Measurements from ENCODE around the gene CHIC2.
"Not testable (repeated sequence)": the region's sequence is repeated elsewhere in the genome, so short reads cannot be mapped to it uniquely, and the experiment has no call there.

The CHIC2 gene

DNA sequence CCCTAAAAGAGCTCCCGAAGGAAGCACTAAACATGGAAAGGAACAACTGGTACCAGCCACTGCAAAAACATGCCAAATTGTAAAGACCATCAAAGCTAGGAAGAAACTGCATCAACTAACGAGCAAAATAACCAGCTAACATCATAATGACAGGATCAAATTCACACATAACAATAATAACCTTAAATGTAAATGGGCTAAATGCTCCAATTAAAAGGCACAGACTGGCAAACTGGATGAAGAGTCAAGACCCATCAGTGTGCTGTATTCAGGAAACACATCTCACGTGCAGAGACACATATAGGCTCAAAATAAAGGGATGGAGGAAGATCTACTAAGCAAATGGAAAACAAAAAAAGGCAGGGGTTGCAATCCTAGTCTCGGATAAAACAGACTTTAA, 20.8 kb downstream of the CHIC2 start:
- H3K27me3 ChIP-seq (ENCODE audit: control insufficient read depth in 3 of 3, insufficient read depth in 3 of 3, low read depth in 1 of 3, low read length in 3 of 3); H2BK15ac ChIP-seq (ENCODE audit: low read length); H3K4me2 ChIP-seq (ENCODE audit: insufficient read depth, low read length, poor library complexity, severe bottlenecking); H4K8ac ChIP-seq (ENCODE audit: low read depth, low read length); H3K4me1 ChIP-seq (ENCODE audit: control insufficient read depth in 2 of 2, insufficient read depth in 1 of 2, low read depth in 1 of 2, low read length in 2 of 2); H3K27ac ChIP-seq (replicated peaks; ENCODE audit: low read length); H3K18ac ChIP-seq (ENCODE audit: low read length); H3K4me3 ChIP-seq (ENCODE audit: low read length in 2 of 2); H3K23ac ChIP-seq (ENCODE audit: low read depth, low read length, poor library complexity); H2BK5ac ChIP-seq (ENCODE audit: low read length); H3K36me3 ChIP-seq (replicated peaks in 1 of 2; ENCODE audit: control insufficient read depth in 2 of 2, insufficient read depth in 2 of 2, low read length in 2 of 2); H2BK12ac ChIP-seq (ENCODE audit: low read length); H2AFZ ChIP-seq (ENCODE audit: low read length); H2AK5ac ChIP-seq (ENCODE audit: low read depth, low read length); DNase-seq (ENCODE audit: low spot score); H3K14ac ChIP-seq (ENCODE audit: low read length); H3K4ac ChIP-seq (ENCODE audit: low read length); H3K9ac ChIP-seq (ENCODE audit: low read depth, low read length, poor library complexity); H2BK120ac ChIP-seq (ENCODE audit: low read depth, low read length); H4K91ac ChIP-seq (ENCODE audit: low read depth, low read length, poor library complexity); H3K79me1 ChIP-seq (ENCODE audit: low read depth, low read length); H3K9me3 ChIP-seq (replicated peaks in 1 of 2; ENCODE audit: control insufficient read depth in 2 of 2, insufficient read depth in 1 of 2, low read depth in 1 of 2, low read length in 2 of 2): not testable (repeated sequence)
- no CpG with 5 or more reads among the region's 4 CpGs for WGBS, 2 donors (ENCODE audit: extremely low coverage in 2 of 2, insufficient read length in 2 of 2, insufficient replicate concordance in 1 of 2)

DNA sequence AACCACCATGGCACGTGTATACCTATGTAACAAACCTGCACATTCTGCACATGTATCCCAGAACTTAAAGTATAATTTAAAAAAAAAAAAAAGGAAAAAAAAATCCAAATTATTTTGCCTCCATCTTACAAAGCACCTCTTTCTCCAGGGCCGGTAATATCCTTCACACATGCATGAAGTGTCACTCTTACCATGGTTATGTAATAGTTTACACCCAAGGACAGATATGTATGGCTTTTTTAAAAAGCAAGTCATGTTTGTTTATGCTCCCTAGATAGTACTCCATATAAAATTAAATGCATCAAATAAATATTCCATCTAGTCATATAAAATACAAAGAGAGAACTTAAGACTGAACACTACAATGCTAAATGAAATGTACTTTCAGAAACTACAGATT, 22.5 kb downstream of the CHIC2 start:
- Histone ChIP-seq H3K4ac (ENCODE audit: low read length) (no peak overlapping the region), H3K4me2 (ENCODE audit: insufficient read depth, low read length, poor library complexity, severe bottlenecking) (no peak overlapping the region), H3K9me3 (replicated peaks in 1 of 2; ENCODE audit: control insufficient read depth in 2 of 2, insufficient read depth in 1 of 2, low read depth in 1 of 2, low read length in 2 of 2) (no peaks in the 10 kb centered on the region), H2AFZ (ENCODE audit: low read length) (no peak overlapping the region), H3K36me3 (replicated peaks in 1 of 2; ENCODE audit: control insufficient read depth in 2 of 2, insufficient read depth in 2 of 2, low read length in 2 of 2) (no peaks in the 10 kb centered on the region), H2BK15ac (ENCODE audit: low read length) (no peak overlapping the region), H3K27me3 (ENCODE audit: control insufficient read depth in 3 of 3, insufficient read depth in 3 of 3, low read depth in 1 of 3, low read length in 3 of 3) (no peaks in the 10 kb centered on the region), H3K79me1 (ENCODE audit: low read depth, low read length) (no peaks in the 10 kb centered on the region), H2AK5ac (ENCODE audit: low read depth, low read length) (no peak overlapping the region), H2BK120ac (ENCODE audit: low read depth, low read length) (no peak overlapping the region), H3K18ac (ENCODE audit: low read length) (no peak overlapping the region), H4K91ac (ENCODE audit: low read depth, low read length, poor library complexity) (no peak overlapping the region), H4K8ac (ENCODE audit: low read depth, low read length) (no peak overlapping the region), H3K4me1 (ENCODE audit: control insufficient read depth in 2 of 2, insufficient read depth in 1 of 2, low read depth in 1 of 2, low read length in 2 of 2) (no peaks in the 10 kb centered on the region), H3K27ac (replicated peaks; ENCODE audit: low read length) (no peak overlapping the region), H2BK5ac (ENCODE audit: low read length) (no peak overlapping the region), H3K14ac (ENCODE audit: low read length) (no peak overlapping the region), H2BK12ac (ENCODE audit: low read length) (no peak overlapping the region), H3K9ac (ENCODE audit: low read depth, low read length, poor library complexity) (no peak overlapping the region), H3K23ac (ENCODE audit: low read depth, low read length, poor library complexity) (no peak overlapping the region), H3K4me3 (ENCODE audit: low read length in 2 of 2) (no peak overlapping the region)
- WGBS, 2 donors (ENCODE audit: extremely low coverage in 2 of 2, insufficient read length in 2 of 2, insufficient replicate concordance in 1 of 2) = no CpG with 5 or more reads among the region's 2 CpGs
- DNase-seq (ENCODE audit: low spot score) = no peak

DNA sequence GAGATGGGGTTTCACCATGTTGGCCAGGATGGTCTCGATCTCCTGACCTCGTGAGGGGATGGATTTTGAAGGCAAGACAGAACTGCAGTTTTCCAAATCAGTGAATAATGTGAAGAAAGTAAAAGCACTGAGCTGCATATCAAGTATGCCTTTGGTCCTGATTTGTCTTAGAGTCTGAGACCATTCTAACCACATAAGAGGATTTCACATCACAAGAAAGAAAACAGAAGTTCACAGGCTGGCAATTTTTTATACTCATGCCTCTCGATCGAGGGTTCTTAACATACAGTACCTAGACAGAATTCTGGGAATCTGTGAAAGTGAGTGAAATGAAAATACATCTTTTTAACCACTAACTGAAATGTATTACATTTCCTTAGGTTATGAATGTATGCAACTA, 23.3 kb downstream of the CHIC2 start:
- H2BK120ac ChIP-seq (ENCODE audit: low read depth, low read length) = no peak overlapping the region
- no peak overlapping the region for H3K4me3 ChIP-seq (ENCODE audit: low read length in 2 of 2)
- no peak overlapping the region for H4K8ac ChIP-seq (ENCODE audit: low read depth, low read length)
- no peaks in the 10 kb centered on the region for H3K79me1 ChIP-seq (ENCODE audit: low read depth, low read length)
- no peak overlapping the region for H3K4ac ChIP-seq (ENCODE audit: low read length)
- DNase-seq (ENCODE audit: low spot score) = no peak
- H3K9me3 ChIP-seq (replicated peaks in 1 of 2; ENCODE audit: control insufficient read depth in 2 of 2, insufficient read depth in 1 of 2, low read depth in 1 of 2, low read length in 2 of 2) = no peaks in the 10 kb centered on the region
- H2BK15ac ChIP-seq (ENCODE audit: low read length) = no peak overlapping the region
- no peak overlapping the region for H3K23ac ChIP-seq (ENCODE audit: low read depth, low read length, poor library complexity)
- no peaks in the 10 kb centered on the region for H3K36me3 ChIP-seq (replicated peaks in 1 of 2; ENCODE audit: control insufficient read depth in 2 of 2, insufficient read depth in 2 of 2, low read length in 2 of 2)
- no peaks in the 10 kb centered on the region for H3K4me1 ChIP-seq (ENCODE audit: control insufficient read depth in 2 of 2, insufficient read depth in 1 of 2, low read depth in 1 of 2, low read length in 2 of 2)
- no peak overlapping the region for H2BK12ac ChIP-seq (ENCODE audit: low read length)
- H3K27me3 ChIP-seq (ENCODE audit: control insufficient read depth in 3 of 3, insufficient read depth in 3 of 3, low read depth in 1 of 3, low read length in 3 of 3) = no peaks in the 10 kb centered on the region
- no peak overlapping the region for H3K9ac ChIP-seq (ENCODE audit: low read depth, low read length, poor library complexity)
- H2BK5ac ChIP-seq (ENCODE audit: low read length) = no peak overlapping the region
- H3K4me2 ChIP-seq (ENCODE audit: insufficient read depth, low read length, poor library complexity, severe bottlenecking) = no peak overlapping the region
- H2AK5ac ChIP-seq (ENCODE audit: low read depth, low read length) = no peak overlapping the region
- H3K27ac ChIP-seq (replicated peaks; ENCODE audit: low read length) = no peak overlapping the region
- WGBS, 2 donors (ENCODE audit: extremely low coverage in 2 of 2, insufficient read length in 2 of 2, insufficient replicate concordance in 1 of 2) = no CpG with 5 or more reads among the region's 4 CpGs
- no peak overlapping the region for H3K18ac ChIP-seq (ENCODE audit: low read length)
- no peak overlapping the region for H3K14ac ChIP-seq (ENCODE audit: low read length)
- no peak overlapping the region for H4K91ac ChIP-seq (ENCODE audit: low read depth, low read length, poor library complexity)
- no peak overlapping the region for H2AFZ ChIP-seq (ENCODE audit: low read length)

- Histone ChIP-seq H4K91ac (ENCODE audit: low read depth, low read length, poor library complexity) (no peak overlapping the region), H3K9ac (ENCODE audit: low read depth, low read length, poor library complexity) (no peak overlapping the region), H3K9me3 (replicated peaks in 1 of 2; ENCODE audit: control insufficient read depth in 2 of 2, insufficient read depth in 1 of 2, low read depth in 1 of 2, low read length in 2 of 2) (peaks cover 0 to 5% of the 10 kb centered on the region in 2 donors), H3K18ac (ENCODE audit: low read length) (no peak overlapping the region), H2BK5ac (ENCODE audit: low read length) (no peak overlapping the region), H3K4ac (ENCODE audit: low read length) (no peak overlapping the region), H3K14ac (ENCODE audit: low read length) (no peak overlapping the region), H2AFZ (ENCODE audit: low read length) (no peak overlapping the region), H2BK12ac (ENCODE audit: low read length) (no peak overlapping the region), H2BK120ac (ENCODE audit: low read depth, low read length) (no peak overlapping the region), H2BK15ac (ENCODE audit: low read length) (no peak overlapping the region), H3K4me3 (ENCODE audit: low read length in 2 of 2) (no peak overlapping the region), H3K36me3 (replicated peaks in 1 of 2; ENCODE audit: control insufficient read depth in 2 of 2, insufficient read depth in 2 of 2, low read length in 2 of 2) (no peaks in the 10 kb centered on the region), H2AK5ac (ENCODE audit: low read depth, low read length) (no peak overlapping the region), H3K27ac (replicated peaks; ENCODE audit: low read length) (no peak overlapping the region), H4K8ac (ENCODE audit: low read depth, low read length) (no peak overlapping the region), H3K4me2 (ENCODE audit: insufficient read depth, low read length, poor library complexity, severe bottlenecking) (no peak overlapping the region), H3K79me1 (ENCODE audit: low read depth, low read length) (no peaks in the 10 kb centered on the region), H3K23ac (ENCODE audit: low read depth, low read length, poor library complexity) (no peak overlapping the region), H3K4me1 (ENCODE audit: control insufficient read depth in 2 of 2, insufficient read depth in 1 of 2, low read depth in 1 of 2, low read length in 2 of 2) (no peaks in the 10 kb centered on the region), H3K27me3 (ENCODE audit: control insufficient read depth in 3 of 3, insufficient read depth in 3 of 3, low read depth in 1 of 3, low read length in 3 of 3) (no peaks in the 10 kb centered on the region)
- WGBS, 2 donors (ENCODE audit: extremely low coverage in 2 of 2, insufficient read length in 2 of 2, insufficient replicate concordance in 1 of 2) = no CpG with 5 or more reads among the region's 3 CpGs
- no peak for DNase-seq (ENCODE audit: low spot score)
Observed at GRCh38 chr4:54038056-54038455, 26.3 kb downstream of the CHIC2 start.

All from neuronal stem cell (in vitro differentiated cells).